IPS-11a (cell line): Measurements from ENCODE around the gene SLC35E2B.
"Not testable (repeated sequence)": the region's sequence is repeated elsewhere in the genome, so short reads cannot be mapped to it uniquely, and the experiment has no call there.

Source experiments
- H3K4me3 ChIP-seq: one replicate; pipeline ENCODE4 v1.5.1; 2013; ENCODE audit warnings: low read depth, low read length, control low read depth

Gene SLC35E2B

DNA sequence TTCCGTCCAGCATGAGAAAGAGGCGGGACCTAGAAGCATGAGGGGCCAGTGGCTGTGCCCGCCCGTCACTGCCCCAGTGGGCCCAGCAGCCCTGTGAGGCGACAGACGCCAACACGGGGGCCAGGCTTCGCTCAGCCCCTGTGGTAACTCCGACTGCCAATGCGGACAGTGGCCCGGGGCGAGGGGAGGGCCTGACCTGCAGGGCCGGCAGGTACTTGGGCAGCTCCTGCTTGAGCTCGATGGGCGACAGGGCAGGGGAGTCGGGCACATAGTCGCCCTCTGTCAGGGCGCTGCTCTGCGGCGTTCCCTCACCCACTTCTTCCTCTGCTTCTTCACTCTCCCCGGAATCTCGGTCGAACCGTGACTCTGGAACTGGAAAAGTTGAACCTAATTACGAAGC is 52.5 kb downstream of the SLC35E2B start:
- not testable (repeated sequence) for H3K4me3 ChIP-seq

GRCh38 chr1:1639368-1639767 is 53.2 kb downstream of the SLC35E2B start:
- not testable (repeated sequence) for H3K4me3 ChIP-seq

- H3K4me3 ChIP-seq, result not testable (repeated sequence)
Measured at GRCh38 chr1:1638528-1638927, 54.1 kb downstream of the SLC35E2B start.

- not testable (repeated sequence) for H3K4me3 ChIP-seq
Measured at GRCh38 chr1:1637479-1637875, 55.1 kb downstream of the SLC35E2B start.

- H3K4me3 ChIP-seq, result not testable (repeated sequence)
Measured at GRCh38 chr1:1636621-1637478, 55.7 kb downstream of the SLC35E2B start.

GRCh38 chr1:1634613-1635012 is 58.0 kb downstream of the SLC35E2B start:
- not testable (repeated sequence) for H3K4me3 ChIP-seq

DNA sequence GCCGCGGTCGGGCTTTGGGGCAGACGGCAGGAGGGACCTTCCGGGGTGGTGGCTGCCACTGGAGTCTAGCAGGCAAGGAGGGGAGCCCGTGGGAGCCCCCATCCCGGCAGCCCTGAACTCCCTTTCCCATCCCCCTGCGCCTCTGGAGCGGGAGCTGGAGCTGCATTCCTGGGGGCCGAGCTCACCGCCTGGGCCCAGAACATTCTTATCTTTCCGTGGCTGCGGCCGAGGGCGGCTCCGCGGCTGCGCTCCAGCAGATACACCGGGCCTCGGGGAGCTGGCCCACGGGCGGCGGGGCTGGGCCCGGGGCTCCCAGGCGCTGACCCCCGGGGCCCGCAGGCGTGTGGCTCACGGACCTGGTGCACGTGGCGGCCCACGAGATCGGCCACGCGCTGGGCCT is 59.2 kb downstream of the SLC35E2B start:
- not testable (repeated sequence) for H3K4me3 ChIP-seq

DNA sequence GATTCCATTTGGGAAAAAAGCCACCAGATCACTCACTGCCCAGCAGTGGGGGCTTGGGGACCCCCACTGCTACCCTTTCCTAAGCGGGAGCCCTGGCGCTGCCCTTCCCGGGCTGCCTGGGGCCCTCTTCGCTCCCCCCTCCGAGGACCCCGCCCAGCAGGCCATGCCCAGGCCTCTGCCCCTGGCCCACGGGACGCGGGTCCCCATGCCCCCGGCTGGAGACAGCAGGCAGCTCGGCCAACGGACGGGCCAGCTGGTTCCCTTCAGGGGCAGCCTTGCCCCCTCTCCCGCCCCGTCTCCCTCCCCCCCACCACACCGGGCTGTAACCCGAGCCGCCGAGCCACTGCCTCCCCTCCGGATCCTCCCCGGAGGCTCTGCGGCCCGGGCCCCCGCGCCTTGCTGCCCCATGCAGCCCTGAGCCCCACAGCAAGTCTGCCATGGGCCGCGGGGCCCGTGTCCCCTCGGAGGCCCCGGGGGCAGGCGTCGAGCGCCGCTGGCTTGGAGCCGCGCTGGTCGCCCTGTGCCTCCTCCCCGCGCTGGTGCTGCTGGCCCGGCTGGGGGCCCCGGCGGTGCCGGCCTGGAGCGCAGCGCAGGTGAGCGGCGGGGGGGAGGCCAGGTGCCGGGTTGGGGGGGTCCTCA is 60.7 kb downstream of the SLC35E2B start, which contains the start of gene MMP23B:
TSS of gene MMP23B (plus strand) at position 392 of the 639 bp plus-strand sequence. CDS start at position 438, 46 bp downstream.
- H3K4me3 ChIP-seq, result peak within 1 kb of the TSS; percentile 8

DNA sequence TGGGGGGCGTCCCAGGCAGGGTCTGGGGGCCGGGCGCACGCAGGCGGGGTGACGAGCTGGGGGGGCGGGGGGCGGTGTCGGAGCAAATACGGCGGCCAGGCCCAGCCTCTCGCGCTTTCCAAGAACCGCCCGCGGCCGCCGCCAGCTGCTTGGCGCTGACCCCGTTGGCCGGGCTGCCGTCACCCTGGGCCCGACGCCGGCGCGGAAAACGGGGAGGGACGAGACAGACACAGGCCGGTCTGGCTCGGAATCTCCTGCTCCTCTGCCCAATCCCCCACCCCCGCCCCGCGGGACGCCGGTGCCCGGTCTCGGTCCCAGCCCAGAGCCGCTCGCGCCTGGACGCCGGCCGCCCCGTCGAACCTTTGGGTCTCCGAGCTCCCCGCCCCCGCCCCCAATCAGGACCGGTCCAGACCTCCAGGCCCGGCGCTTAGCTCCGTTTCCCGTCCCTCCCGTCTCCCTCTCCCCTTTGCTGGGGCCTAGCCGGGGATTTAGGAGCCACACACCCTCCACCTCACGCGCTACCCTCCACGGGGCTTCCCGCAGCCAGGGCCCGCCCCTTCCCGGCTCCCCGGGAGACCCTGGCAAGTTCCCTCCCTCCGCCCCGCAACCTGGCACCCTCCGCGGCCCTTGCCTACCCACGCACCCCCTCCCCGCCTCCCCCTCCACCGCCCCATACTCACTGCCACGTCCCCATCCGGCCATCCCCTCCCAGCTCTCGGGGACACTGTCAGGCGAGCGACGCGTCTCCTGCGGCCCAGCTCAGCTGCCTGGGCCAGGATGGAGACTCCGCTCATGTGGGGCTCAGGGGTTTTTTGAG is 61.4 kb downstream of the SLC35E2B start:
- H3K4me3 ChIP-seq, result no peak overlapping the region

- H3K4me3 ChIP-seq, result no peak overlapping the region
Measured at GRCh38 chr1:1630191-1630964, 62.2 kb downstream of the SLC35E2B start.

DNA sequence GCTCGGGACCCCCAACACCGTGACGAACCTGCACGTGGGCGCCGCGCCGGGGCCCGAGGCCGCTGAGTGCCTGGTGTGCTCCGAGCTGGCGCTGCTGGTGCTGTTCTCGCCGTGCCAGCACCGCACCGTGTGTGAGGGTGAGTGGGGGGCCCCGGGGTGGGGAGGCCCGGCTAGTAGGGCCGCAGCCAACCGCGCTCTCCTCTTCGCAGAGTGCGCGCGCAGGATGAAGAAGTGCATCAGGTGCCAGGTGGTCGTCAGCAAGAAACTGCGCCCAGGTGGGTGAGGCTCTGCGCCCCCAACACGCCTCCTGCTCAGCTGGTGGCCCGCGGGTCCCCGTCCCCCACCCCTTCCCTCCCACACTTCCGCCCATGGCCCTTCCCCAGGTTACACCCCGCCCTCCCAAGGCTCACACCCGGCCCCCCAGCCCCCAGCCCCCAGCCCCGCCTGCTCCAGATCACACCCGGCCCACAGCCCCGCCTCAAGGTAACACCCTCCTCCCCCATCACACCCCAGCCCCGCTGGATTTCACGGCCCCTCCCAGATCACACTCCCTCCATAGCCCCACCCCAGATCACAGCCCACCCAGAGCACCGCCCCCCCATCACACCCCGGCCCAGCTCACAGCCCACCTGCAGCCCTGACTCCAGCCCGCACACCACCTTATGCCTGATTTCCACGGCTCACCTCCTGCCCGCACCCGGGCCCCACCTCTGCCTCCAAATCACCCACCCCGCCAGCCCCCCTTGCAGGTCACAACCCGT is 63.0 kb downstream of the SLC35E2B start:
- no peak overlapping the region for H3K4me3 ChIP-seq

DNA sequence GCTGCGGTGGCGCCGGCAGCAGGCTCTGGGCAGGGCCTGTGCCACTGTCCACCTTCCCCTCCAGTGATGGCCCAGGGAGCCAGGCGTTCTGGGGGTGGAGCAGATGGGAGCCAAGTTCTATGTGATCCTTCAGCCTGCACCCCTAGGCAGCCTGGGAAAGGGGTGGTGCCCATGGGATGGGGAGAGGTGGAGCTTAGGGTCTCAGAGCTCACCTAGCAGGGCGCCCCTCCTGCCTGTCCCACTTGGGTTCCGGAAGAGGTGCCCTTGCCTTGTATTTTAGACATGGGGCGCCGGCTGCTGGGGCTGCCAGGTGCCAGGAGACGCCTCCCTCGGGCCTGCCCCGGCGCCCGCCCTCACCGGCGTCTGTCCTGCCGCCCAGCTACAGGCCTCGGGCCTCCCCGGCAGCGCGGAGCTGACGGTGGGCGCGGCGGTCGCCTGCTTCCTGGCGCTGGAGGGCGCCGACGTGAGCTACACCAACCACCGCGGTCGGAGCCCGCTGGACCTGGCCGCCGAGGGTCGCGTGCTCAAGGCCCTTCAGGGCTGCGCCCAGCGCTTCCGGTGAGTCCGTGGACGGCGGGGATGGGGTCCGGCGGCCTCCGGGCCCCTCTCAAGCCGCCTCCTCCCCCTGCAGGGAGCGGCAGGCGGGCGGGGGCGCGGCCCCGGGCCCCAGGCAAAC is 63.7 kb downstream of the SLC35E2B start:
- peak overlapping the region; percentile 13 for H3K4me3 ChIP-seq

GRCh38 chr1:1627829-1628753 is 64.5 kb downstream of the SLC35E2B start:
- H3K4me3 ChIP-seq, result no peak overlapping the region

GRCh38 chr1:1627261-1627828 is 65.2 kb downstream of the SLC35E2B start:
- no peak overlapping the region for H3K4me3 ChIP-seq

DNA sequence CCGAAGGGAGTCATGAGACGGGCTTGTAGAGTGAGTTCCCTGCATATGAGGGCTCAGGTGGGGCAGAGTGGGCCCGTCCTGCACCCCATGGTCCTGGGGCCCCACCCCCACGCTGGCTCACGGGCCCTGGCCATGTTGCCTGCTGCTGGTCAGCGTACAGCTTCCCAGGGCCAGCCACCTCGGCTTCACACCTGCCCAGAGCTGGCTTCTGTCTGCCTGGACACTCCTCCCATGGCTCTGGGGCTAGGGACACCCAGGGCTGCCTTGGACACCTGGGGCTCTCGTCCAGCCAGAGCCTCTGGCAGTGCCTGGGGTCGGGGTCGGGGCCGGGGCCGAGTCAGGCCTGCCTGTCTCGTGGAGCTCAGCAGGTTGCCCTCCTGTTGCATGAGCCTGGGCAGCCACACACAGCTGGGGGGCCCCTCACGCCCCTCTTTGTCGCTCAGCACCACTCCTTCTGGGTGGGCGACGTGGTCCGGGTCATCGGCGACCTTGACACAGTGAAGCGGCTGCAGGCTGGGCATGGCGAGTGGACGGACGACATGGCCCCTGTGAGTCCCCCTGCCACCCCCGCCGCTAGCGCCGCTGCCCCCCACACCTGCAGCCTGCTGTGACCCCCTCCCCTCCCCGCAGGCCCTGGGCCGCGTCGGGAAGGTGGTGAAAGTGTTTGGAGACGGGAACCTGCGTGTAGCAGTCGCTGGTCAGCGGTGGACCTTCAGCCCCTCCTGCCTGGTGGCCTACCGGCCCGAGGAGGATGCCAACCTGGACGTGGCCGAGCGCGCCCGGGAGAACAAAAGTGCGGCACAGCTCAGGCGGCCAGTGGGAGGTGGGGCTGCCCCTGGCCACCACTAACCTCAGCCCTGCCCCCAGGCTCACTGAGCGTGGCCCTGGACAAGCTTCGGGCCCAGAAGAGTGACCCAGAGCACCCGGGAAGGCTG is 66.1 kb downstream of the SLC35E2B start:
- no peak overlapping the region for H3K4me3 ChIP-seq

DNA sequence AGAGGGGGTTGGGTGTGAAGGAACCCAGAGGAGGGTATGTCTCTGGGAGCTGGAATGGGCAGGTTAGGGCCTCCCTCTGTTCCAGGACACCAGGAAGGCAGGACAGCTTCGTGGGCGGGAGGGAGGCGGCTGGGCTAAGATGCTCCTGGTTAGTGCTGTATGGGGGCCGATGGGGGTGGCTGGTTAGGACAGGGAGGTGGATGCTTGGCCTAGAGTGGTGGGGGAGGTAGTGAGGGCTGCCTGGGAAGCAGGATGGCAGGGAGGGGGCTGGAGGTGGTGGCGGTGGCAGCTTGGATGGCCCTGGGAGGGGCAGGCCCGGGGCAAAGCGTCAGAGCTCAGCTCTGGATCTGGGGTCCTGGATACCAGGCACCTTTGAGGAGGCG is 66.8 kb downstream of the SLC35E2B start:
- H3K4me3 ChIP-seq, result no peak overlapping the region

GRCh38 chr1:1625404-1625775 is 67.2 kb downstream of the SLC35E2B start:
- no peak overlapping the region for H3K4me3 ChIP-seq
